Stimulated activated CD8-positive, alpha-beta memory T cell treated with anti-CD3 and anti-CD28 coated beads, Interleukin-4, amount 100 ng/mL, for 1 hour (primary cell): Measurements from ENCODE around the gene KIFC1.
A peak's percentile ranks its signal among the peaks of the same experiment; 100 is the strongest.

Experiments used
- DNase-seq, 2 donors: peaks; one replicate each; pipeline ENCODE4 v3.0.0-alpha.2; 2020; ENCODE audit warnings: low read depth in 2 of 2, low spot score in 1 of 2

The KIFC1 gene

GRCh38 chr6:33440649-33441309 lies 49.2 kb downstream of the KIFC1 start:
- DNase-seq = no peak

- DNase-seq = no peak
Measured at GRCh38 chr6:33441457-33441856, 49.8 kb downstream of the KIFC1 start.

GRCh38 chr6:33442283-33442682 lies 50.7 kb downstream of the KIFC1 start:
- DNase-seq = no peak

DNA sequence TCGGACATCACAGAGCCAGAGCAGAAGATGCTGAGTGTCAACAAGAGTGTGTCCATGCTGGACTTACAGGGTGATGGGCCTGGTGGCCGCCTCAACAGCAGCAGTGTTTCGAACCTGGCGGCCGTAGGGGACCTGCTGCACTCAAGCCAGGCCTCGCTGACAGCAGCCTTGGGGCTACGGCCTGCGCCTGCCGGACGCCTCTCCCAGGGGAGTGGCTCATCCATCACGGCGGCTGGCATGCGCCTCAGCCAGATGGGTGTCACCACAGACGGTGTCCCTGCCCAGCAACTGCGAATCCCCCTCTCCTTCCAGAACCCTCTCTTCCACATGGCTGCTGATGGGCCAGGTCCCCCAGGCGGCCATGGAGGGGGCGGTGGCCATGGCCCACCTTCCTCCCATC lies 51.4 kb downstream of the KIFC1 start:
- DNase-seq = no peak

DNA sequence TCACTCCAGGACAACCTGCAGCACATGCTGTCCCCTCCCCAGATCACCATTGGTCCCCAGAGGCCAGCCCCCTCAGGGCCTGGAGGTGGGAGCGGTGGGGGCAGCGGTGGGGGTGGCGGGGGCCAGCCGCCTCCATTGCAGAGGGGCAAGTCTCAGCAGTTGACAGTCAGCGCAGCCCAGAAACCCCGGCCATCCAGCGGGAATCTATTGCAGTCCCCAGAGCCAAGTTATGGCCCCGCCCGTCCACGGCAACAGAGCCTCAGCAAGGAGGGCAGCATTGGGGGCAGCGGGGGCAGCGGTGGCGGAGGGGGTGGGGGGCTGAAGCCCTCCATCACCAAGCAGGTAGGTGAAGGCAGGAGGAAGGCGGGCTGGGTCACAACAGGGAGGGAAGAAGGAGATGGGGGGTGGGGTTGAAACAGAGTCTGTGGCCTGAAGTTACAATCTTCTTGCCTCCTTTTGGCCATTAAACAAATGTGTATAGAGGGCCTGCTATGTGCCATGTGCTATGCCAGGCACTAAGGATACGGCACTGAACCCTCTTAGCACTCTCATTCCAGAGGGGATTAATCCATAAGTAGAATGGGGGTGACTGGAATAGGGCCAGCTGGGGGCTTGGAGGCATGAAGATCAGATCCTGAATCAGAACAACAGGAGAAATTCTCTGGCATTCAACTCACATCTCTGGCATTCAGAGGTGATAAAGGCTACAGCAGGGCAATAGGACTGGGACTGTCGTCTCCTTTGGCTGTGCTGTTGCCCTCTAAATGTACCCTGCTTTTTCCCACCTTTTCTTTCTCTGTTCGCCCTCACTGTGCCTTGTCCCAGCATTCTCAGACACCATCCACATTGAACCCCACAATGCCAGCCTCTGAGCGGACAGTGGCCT lies 52.2 kb downstream of the KIFC1 start:
- DNase-seq = no peak

DNA sequence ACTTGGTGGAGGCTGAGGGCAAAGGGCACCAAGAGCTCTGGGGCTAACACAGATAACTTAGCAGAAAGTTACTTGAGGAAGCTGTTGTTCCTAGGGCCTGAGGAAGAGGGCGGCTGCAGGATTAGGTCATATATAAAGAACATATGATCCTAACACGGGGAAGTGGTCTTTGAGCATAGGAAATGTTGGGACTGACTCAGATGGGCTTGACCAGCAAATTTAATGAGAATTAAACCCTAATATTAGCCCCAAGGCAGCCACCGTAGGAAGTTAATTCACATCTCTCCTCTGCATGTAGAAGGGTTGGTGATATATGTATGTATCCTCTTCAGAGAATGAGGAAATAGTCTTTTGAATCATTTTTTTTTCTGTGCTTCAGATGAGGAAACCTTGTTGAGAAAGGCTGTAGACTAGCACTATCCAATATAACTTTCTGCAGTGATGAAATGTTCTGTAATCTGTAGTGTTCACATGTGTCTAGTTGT lies 53.5 kb downstream of the KIFC1 start:
- DNase-seq = no peak

GRCh38 chr6:33446356-33446755 lies 54.7 kb downstream of the KIFC1 start:
- no peak for DNase-seq

DNA sequence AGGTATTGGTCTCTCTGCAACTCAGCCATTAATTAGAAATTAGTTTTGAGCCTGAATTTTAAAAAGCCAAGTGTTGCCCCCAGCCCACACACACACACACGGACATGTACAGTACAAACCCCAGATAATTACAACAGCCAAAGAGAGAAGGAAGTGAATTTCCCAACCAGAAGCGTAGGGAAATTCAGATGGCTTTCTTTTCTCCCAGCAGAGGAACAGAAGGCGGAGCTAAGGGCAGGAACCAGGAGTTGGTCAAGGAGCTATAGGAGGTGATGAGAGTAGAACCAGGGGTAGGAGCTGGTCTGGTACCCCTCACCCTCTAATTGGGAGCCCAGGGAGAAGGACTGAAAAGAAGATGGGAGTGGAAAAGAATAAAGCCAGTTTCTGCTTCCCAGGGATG lies 58.8 kb downstream of the KIFC1 start:
- no peak for DNase-seq

GRCh38 chr6:33451606-33452005 lies 60.0 kb downstream of the KIFC1 start:
- DNase-seq = no peak

- no peak for DNase-seq
Measured at GRCh38 chr6:33452496-33452895, 60.9 kb downstream of the KIFC1 start.

GRCh38 chr6:33453393-33454008 lies 61.9 kb downstream of the KIFC1 start:
- DNase-seq = no peak

DNA sequence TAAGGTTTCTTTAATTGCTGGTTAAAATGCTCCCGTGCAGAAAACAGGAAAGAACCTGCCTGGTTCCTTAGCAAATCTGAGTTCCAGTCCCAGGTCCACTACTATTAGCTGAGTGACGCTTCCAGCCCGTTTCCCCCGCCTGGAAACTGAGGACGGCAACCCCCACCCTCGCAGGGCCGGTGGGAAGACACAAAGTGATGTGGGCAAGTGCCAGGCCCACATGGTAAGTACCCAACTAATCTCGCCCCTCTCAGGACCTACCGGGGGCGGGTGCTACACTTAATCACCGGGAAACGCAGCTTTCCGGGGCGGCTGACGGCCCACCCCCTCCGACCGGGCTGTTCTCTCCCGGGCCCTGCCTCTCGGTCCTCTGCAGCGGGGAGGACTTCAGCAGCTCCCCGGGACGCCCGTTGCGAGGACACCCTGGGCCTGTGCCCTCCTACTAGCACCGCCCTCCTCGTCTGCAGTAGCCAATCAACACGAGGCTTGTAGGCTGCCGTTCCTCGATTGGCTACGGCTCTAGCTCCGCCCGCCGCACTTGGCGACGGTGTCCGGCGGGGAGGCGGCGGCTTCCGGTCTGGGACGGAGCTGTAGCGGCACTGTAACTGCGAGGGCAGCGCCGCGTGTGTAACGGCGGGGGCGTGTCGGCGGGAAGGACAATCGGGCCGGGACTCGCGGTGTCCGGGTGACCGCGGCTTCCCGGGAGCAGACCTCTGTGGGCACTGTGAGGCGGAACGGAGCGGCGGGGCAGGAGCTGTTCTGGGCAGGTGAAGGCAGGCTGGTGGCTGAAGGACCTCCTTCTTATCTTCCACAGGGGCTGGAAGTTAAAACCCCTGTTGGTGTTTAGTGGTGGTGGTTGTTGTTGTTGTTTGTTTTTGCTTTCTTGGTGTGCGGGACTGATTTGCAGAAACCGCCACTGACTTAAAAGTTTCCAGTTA lies 62.7 kb downstream of the KIFC1 start, which contains the start of gene ZBTB9:
ZBTB9 (plus strand) TSS at position 568 of the 938 bp plus-strand sequence. CDS start 525 bp downstream, outside the sequence.
- peak; percentile 77 to 87 for DNase-seq

GRCh38 chr6:33455051-33455450 lies 63.4 kb downstream of the KIFC1 start:
- no peak for DNase-seq

GRCh38 chr6:33456156-33456555 lies 64.5 kb downstream of the KIFC1 start:
- DNase-seq = no peak

DNA sequence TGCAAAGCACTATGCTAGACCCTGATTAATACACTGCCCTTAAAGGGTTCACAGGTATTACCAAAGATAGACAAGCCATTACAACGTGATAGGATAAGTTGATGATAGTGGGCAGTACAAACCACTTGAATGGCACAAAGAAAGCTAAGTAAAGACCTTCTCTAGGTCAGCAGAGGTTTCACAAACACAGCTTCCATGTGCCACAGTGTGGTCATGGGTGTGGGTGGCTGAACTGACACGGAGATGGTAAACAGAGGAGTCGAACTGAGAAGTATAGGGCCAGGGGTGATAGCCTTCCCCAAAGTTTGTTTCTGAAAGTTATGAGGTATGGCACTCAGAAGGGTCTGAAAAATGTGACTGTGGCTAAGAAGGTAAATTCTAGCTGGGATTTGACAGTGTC lies 67.1 kb downstream of the KIFC1 start:
- no peak for DNase-seq

DNA sequence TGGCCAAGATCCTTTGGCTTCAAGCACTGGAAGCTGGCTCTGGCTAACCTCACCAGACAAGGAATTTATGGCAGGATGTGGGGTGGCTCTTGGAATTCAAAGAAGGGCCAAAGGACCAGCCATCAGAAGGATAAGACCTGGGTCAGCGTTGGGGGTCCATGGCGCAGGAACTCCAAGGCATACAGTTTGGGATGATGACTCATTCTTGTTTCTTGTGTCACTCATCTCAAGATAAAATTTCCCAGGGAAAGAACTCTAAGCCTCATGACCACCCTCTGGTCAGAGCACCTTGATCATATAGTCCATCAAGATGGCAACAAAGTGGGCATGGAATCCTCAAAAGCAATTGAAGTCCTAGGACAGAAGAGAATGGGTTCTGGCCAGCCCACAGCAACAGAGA lies 67.6 kb downstream of the KIFC1 start:
- DNase-seq = no peak
